GM21447 (cell line): ENCODE data around the gene GNAI1.
"Not testable (repeated sequence)": the region's sequence is repeated elsewhere in the genome, so short reads cannot be mapped to it uniquely, and the experiment has no call there.

ENCODE experiments used
- ATAC-seq: cut with Tn5 transposase; IDR thresholded peaks from one replicate; pipeline ENCODE4 v1.9.1; 2021; ENCODE audit not compliant: unreplicated experiment

GNAI1 gene

DNA sequence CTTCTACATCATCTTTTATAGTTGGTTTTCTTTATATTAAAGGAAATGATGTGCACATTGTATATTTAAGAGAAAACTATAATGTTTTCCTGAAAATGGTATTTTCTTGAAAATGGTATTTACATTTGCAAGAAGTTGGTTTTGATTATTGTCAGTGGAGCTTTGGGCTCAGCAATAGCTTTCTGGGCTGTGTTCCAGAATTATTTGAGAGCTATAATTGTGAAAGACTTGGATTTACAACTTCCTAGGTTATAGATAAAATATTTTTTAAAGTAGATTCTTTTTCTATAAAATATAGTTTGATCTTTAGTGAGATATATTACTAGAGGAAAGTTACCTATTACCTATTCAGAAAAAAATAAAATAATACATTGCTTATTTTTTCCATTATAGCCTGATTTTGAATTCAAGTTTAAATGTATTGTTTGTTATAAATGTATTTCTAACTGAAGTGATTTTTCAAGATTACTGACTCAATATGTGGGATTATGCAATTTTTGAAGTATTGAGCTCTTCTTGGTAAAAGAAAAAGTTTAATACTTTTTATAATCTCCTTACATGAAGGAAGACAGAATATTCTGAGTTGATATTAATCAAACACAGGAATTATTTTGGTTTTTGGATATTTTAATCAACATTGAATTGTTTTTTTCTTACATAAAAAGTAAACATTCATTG, 20.2 kb downstream of the GNAI1 start:
- ATAC-seq, result no peak

GRCh38 chr7:80155374-80155773, 20.7 kb downstream of the GNAI1 start:
- ATAC-seq, result no peak

GRCh38 chr7:80157770-80158169, 23.1 kb downstream of the GNAI1 start:
- not testable (repeated sequence) for ATAC-seq

GRCh38 chr7:80159802-80160201, 25.2 kb downstream of the GNAI1 start:
- no peak for ATAC-seq

DNA sequence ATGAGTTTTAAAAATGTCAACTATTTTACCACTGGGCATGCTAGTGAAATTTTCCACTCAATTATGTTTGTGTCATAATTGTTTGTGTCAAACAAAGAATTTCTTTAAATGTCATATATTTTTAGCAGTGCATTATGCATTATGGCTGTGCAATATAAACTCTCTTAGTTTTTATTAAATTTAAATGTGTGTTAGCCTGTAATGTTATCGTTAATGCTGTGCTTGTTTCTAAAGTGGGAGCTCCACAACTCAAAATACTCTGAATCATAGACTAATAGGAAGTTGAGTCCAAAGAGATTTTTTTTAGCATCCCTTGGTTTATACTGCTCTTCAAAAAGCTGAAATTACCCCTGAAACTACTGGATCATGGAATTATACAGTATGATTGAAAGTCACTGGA, 26.8 kb downstream of the GNAI1 start:
- ATAC-seq, result no peak

- ATAC-seq, result no peak
Observed at GRCh38 chr7:80165177-80165576, 30.5 kb downstream of the GNAI1 start.

DNA sequence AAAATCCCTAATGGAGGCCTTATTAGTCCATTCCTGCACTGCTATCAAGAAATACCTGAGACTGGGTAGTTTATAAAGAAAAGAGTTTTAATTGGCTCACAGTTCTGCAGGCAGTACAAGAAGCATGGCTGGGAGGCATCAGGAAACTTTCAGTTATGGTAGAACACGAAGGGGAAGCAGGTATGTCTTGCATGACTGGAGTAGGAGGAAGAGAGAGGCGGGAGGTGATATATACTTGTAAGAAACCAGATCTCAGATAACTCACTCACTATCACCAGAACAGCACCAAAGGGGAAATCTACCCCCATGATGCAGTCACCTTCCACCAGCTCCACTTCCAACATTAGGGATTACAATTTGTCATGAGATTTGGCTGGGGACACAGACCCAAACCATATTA, 35.8 kb downstream of the GNAI1 start:
- ATAC-seq, result no peak

DNA sequence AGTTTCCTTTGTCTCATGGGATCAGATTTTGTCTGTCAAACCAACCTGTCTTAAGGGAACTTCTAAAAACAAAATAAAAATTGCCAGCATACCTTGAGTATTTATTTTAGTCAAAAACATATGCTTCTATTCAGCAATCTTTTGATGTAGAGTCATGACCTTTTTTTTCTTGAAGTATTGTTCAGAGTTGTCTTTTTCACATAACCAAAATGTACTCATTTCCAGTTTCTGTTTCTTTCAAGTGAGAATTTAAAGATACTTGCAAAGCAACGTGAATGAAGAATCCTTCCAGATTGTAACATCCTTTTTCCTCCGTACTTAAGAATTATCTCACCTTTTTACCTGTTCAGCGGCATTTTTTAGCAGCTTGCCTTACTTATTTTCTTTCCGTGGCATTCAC, 37.8 kb downstream of the GNAI1 start:
- no peak for ATAC-seq

GRCh38 chr7:80175744-80176143, 41.1 kb downstream of the GNAI1 start:
- no peak for ATAC-seq

- ATAC-seq, result no peak
Observed at GRCh38 chr7:80181411-80181810, 46.8 kb downstream of the GNAI1 start.

DNA sequence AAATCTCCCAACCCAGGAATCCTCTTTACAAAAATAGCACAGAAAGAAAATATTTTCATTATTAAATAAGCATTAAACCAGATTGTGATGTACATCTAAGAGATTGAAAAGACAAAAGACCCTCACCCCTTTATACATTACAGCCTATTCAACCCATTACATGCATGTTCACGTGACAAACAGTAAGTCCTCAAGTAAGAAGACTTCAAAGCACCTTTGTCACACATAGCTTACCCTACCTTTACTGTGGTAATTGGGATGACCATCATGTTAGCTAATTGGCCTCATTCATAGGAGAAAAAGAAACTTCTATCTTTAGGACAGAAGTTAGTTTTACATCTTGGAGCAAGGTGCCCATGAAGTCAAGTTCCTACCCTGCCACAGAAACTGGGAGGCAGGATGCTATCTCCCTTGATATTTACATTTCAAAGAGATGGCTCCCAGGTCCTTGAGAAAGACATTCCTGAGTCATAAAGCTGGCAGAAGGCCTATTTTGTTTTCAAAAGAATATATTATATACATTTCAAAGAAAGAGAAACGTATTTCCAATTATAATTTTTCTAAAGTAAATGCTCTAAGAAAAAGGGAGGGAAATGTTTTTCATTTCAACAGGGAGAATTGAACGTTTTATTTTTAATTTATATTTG, 48.1 kb downstream of the GNAI1 start:
- ATAC-seq, result no peak

DNA sequence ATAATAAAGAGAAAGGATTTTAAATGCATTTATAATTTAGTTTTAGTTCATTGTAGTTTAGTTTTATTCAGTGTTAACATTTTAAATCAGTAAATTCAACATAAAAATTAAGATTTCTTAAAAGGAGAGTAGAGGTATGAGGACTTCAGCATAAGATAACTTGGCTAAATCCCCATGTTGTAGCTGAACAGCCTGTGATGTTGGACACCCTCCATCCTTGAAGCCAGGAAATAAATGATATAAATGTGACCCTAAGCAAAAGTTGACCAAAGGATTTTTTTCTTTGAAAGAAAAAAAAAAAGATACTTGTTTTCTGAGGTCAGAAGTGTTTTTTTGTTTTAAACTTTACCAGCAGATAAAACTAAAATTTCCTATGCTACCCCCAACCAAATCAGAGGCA, 48.7 kb downstream of the GNAI1 start:
- no peak for ATAC-seq

GRCh38 chr7:80183900-80184685, 49.5 kb downstream of the GNAI1 start:
- ATAC-seq, result no peak

- ATAC-seq, result no peak
Observed at GRCh38 chr7:80184693-80185092, 50.1 kb downstream of the GNAI1 start.

DNA sequence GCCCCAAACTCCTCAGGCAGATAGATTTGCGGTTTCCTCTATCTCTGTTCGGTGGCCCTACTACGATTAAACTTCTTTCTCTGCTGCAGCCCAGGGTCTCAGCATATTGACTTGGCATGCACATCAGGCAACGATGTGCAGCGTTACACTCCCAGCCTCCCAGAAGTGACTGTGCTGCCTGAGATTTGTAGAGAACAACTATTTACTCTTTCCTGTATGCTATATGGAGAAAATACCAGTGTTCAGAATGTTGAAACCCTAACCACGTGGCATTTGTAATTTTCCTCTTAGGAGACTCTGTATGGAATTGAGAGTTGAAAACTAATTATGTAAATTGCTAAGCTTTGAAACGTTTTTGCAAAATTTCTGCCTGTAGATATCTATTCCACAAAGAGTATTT, 50.9 kb downstream of the GNAI1 start:
- no peak for ATAC-seq

GRCh38 chr7:80186721-80187120, 52.1 kb downstream of the GNAI1 start:
- no peak for ATAC-seq

GRCh38 chr7:80187279-80187678, 52.6 kb downstream of the GNAI1 start:
- no peak for ATAC-seq

DNA sequence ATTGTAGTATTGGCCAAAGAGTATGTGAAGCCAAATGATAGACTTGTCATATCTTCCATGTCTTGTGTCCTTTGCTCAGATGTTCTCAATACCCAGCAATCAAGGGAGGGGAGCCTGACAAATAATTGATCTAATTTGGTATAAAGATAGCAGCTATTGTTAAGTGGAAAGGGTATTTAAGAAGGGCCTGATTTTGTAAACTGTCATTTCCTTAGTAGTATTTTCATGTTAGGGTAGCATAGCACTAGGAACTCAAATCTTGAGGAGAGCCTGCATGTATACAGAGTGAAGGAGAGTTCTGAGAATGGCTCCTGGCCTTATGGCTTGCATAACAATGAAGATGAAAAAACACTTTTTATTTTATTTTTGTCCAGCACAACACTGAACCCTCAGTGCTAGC, 53.1 kb downstream of the GNAI1 start:
- ATAC-seq, result no peak

DNA sequence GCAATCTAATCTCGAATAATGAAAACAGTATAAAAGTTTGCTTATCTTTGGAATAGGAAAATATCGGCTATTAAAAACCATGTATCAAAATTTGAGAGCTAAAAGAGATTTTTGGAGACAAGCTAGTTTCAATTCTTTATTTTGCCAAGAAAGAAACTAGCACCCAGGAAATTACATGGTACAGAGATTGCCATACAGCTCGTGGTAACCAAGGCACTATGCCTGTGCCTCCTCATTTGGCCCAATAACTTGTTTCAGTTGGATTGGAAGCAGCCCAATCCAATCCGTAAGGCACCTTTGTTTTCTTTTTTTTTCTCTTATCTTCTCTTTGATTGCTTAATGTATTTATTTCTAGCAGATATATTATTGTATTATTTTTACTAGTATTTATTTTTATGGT, 55.0 kb downstream of the GNAI1 start:
- ATAC-seq, result no peak

DNA sequence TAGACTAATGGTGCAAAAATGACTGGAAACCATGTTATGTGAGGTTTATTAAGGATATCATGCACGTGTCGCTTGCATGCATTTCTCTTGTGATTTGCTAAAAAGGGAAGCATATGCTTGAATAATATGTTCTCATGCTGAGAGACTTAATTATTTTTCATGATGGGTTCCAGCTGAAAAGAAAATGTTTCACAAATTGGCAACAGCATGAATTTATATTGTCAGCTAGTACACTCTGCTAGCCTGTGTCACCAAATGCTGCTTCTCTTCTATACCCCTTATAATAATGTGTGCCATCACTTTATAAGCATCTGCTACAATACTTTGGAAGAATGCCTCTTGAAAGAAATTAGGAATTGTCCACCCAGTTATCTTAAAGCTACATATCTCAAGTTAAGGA, 63.0 kb downstream of the GNAI1 start:
- ATAC-seq, result no peak

- ATAC-seq, result no peak
Observed at GRCh38 chr7:80199051-80199450, 64.4 kb downstream of the GNAI1 start.

DNA sequence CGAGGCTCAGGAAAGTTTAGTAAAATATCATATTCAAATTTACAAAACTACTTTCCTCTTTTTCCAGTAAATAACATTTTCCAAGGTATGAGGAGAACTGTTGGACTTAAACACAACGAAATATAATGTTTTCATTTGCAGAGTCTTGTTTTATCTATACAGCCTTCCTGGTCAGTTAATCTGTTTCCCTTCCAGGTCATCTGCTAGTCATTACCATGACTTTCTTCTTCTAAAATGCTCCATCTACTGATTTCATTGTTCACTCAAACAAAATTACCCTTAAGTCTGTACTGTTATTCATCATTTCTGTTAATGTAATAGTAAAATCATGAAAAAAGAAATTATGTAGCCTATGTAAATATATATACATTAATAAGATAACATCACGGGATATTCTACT, 69.8 kb downstream of the GNAI1 start:
- no peak for ATAC-seq
